H9 (cell line): Measurements from ENCODE around the gene CCDC34. TPM values are rescaled to one million over a fixed set of nuclear protein-coding genes. Genes with fewer than 3 reads are reported as not detected.

Source experiments
- DNase-seq: peaks from one replicate; pipeline ENCODE4 v3.0.0-alpha.2; 2017
- H2AFZ ChIP-seq: one replicate; pipeline ENCODE4 v1.6.1; 2013; ENCODE audit warnings: mild to moderate bottlenecking, low read length, control low read depth, moderate library complexity
- H2AK5ac ChIP-seq: 2 replicates; pipeline ENCODE4 v1.6.1; 2013; ENCODE audit warnings: low read length, control low read depth, mixed read lengths; ENCODE audit not compliant: insufficient read length
- H2BK120ac ChIP-seq: one replicate; pipeline ENCODE4 v1.6.1; 2013; ENCODE audit warnings: low read depth, mild to moderate bottlenecking, low read length, control low read depth, inconsistent platforms; ENCODE audit not compliant: poor library complexity, severe bottlenecking
- H2BK12ac ChIP-seq: 2 replicates; pipeline ENCODE4 v1.6.1; 2013; ENCODE audit warnings: low read length, control low read depth, mixed read lengths, low read depth; ENCODE audit not compliant: insufficient read length
- H2BK15ac ChIP-seq: 2 replicates; pipeline ENCODE4 v1.6.1; 2013; ENCODE audit warnings: low read depth, low read length, control low read depth
- H2BK20ac ChIP-seq: one replicate; pipeline ENCODE4 v1.6.1; 2013; ENCODE audit warnings: low read depth, mild to moderate bottlenecking, low read length, control low read depth, inconsistent platforms; ENCODE audit not compliant: poor library complexity, severe bottlenecking
- H2BK5ac ChIP-seq: 2 replicates; pipeline ENCODE4 v1.6.1; 2013; ENCODE audit warnings: low read length, control low read depth, mixed read lengths; ENCODE audit not compliant: insufficient read length
- H3K14ac ChIP-seq: 2 replicates; pipeline ENCODE4 v1.6.1; 2013; ENCODE audit warnings: low read length, control low read depth; ENCODE audit not compliant: insufficient read depth
- H3K18ac ChIP-seq: 2 replicates; pipeline ENCODE4 v1.6.1; 2013; ENCODE audit warnings: low read depth, mild to moderate bottlenecking, mixed read lengths, low read length, control low read depth; ENCODE audit not compliant: insufficient read length
- H3K23ac ChIP-seq: 2 replicates; pipeline ENCODE4 v1.6.1; 2013; ENCODE audit warnings: low read length, control low read depth, mixed read lengths, low read depth; ENCODE audit not compliant: insufficient read length
- H3K23me2 ChIP-seq: 2 replicates; pipeline ENCODE4 v1.6.1; 2013; ENCODE audit warnings: low read depth, mild to moderate bottlenecking, mixed read lengths, low read length, control low read depth; ENCODE audit not compliant: insufficient read length, poor library complexity, severe bottlenecking
- H3K27ac ChIP-seq: 2 replicates; pipeline ENCODE4 v1.5.1; 2013; ENCODE audit warnings: low read length, control low read depth, mixed read lengths, low read depth; ENCODE audit not compliant: insufficient read length
- H3K27me3 ChIP-seq: 2 replicates; pipeline ENCODE4 v1.6.1; 2013; ENCODE audit warnings: low read length, control low read depth, inconsistent platforms; ENCODE audit not compliant: insufficient read depth
- H3K4ac ChIP-seq: 2 replicates; pipeline ENCODE4 v1.6.1; 2013; ENCODE audit warnings: low read depth, mild to moderate bottlenecking, control low read depth, inconsistent platforms, low read length, moderate library complexity
- H3K4me1 ChIP-seq: 2 replicates; pipeline ENCODE4 v1.6.1; 2013; ENCODE audit warnings: low read length, control low read depth, inconsistent platforms; ENCODE audit not compliant: insufficient read depth
- H3K4me2 ChIP-seq: 2 replicates; pipeline ENCODE4 v1.6.1; 2013; ENCODE audit warnings: low read length, control low read depth, mixed read lengths; ENCODE audit not compliant: insufficient read length, insufficient read depth
- H3K56ac ChIP-seq: 2 replicates; pipeline ENCODE4 v1.6.1; 2013; ENCODE audit warnings: low read depth, mild to moderate bottlenecking, mixed read lengths, low read length, control low read depth; ENCODE audit not compliant: insufficient read length
- H3K79me1 ChIP-seq: 2 replicates; pipeline ENCODE4 v1.6.1; 2013; ENCODE audit warnings: low read depth, mild to moderate bottlenecking, moderate library complexity, low read length, control low read depth, inconsistent platforms; ENCODE audit not compliant: insufficient read depth, poor library complexity, severe bottlenecking
- H3K79me2 ChIP-seq: 2 replicates; pipeline ENCODE4 v1.6.1; 2013; ENCODE audit warnings: low read length, control low read depth, inconsistent platforms; ENCODE audit not compliant: insufficient read depth
- H3K9ac ChIP-seq: 2 replicates; pipeline ENCODE4 v1.6.1; 2013; ENCODE audit warnings: low read length, control low read depth, mixed read lengths; ENCODE audit not compliant: insufficient read length; ENCODE audit errors: extremely low read depth
- H3K9me3 ChIP-seq: one replicate; pipeline ENCODE4 v1.6.1; 2013; ENCODE audit warnings: low read depth, low read length, inconsistent platforms; ENCODE audit not compliant: control insufficient read depth
- H3T11ph ChIP-seq: one replicate; pipeline ENCODE4 v1.6.1; 2013; ENCODE audit warnings: mild to moderate bottlenecking, low read length, control low read depth, inconsistent platforms
- H4K20me1 ChIP-seq: one replicate; pipeline ENCODE4 v1.6.1; 2013; ENCODE audit not compliant: control insufficient read depth, insufficient read length, insufficient read depth
- H4K5ac ChIP-seq: 2 replicates; pipeline ENCODE4 v1.6.1; 2013; ENCODE audit warnings: low read depth, mild to moderate bottlenecking, mixed read lengths, low read length, control low read depth; ENCODE audit not compliant: insufficient read length
- H4K8ac ChIP-seq: replicated peaks from 2 replicates; pipeline ENCODE4 v1.6.1; 2013; ENCODE audit warnings: low read length, control low read depth, mixed read lengths, low read depth; ENCODE audit not compliant: insufficient read length
- H4K91ac ChIP-seq: 2 replicates; pipeline ENCODE4 v1.6.1; 2013; ENCODE audit warnings: low read depth, mild to moderate bottlenecking, moderate library complexity, mixed read lengths, low read length, control low read depth; ENCODE audit not compliant: insufficient read length
- H3K27ac Mint-ChIP-seq, 3 experiments: 2 replicates in 2 of 3; 3 replicates in 1 of 3; pipeline ENCODE4 v1.8.0; 2020 to 2021; ENCODE audit warnings: mixed read lengths in 3 of 3, mild to moderate bottlenecking in 1 of 3, moderate library complexity in 1 of 3
- H3K27me3 Mint-ChIP-seq: 2 replicates; pipeline ENCODE4 v1.8.0; 2021; ENCODE audit warnings: low read depth, mild to moderate bottlenecking, moderate library complexity, mixed read lengths
- H3K36me3 Mint-ChIP-seq, 3 experiments: 2 replicates in 2 of 3; 3 replicates in 1 of 3; pipeline ENCODE4 v1.8.0; 2020 to 2021; ENCODE audit warnings: low read depth in 3 of 3, mixed read lengths in 3 of 3; ENCODE audit not compliant: insufficient read depth in 1 of 3
- H3K4me1 Mint-ChIP-seq, 2 experiments: 2 replicates each; pipeline ENCODE4 v1.8.0; 2020; ENCODE audit warnings: mixed read lengths in 2 of 2
- H3K4me3 Mint-ChIP-seq, 2 experiments: 2 replicates in 1 of 2; 3 replicates in 1 of 2; pipeline ENCODE4 v1.8.0; 2020 to 2021; ENCODE audit warnings: mild to moderate bottlenecking in 2 of 2, mixed read lengths in 2 of 2, moderate library complexity in 1 of 2
- H3K9me3 Mint-ChIP-seq, 2 experiments: 2 replicates in 1 of 2; 3 replicates in 1 of 2; pipeline ENCODE4 v1.8.0; 2020; ENCODE audit warnings: mild to moderate bottlenecking in 2 of 2, mixed read lengths in 2 of 2, moderate library complexity in 1 of 2
- CTCF ChIP-seq: fragments of 200-600 bp; sonication (generic); conservative IDR thresholded peaks from 3 replicates; pipeline ENCODE4 v1.8.0; 2021; ENCODE audit warnings: antibody characterized with exemption, mild to moderate bottlenecking
- WGBS: extraction: QIAGEN DNeasy Blood & Tissue Kit; methylation state at CpG from one replicate; pipeline ENCODE4 v1.1.7; 2013; ENCODE audit warnings: missing lambda C conversion rate, low lambda C conversion rate, mixed read lengths; ENCODE audit not compliant: insufficient read length; ENCODE audit errors: extremely low coverage; 5-methylcytosine and 5-hydroxymethylcytosine counted together
- total RNA-seq: library from RNA; stranded (reverse); gene quantifications from 2 replicates; pipeline ENCODE4 v1.2.1, GENCODE V29; 2021

The CCDC34 gene
- total RNA-seq, 1 experiment from 2014 or later = 25.2 TPM

GRCh38 chr11:27305751-27306150, 57.3 kb downstream of the CCDC34 start:
- TF ChIP-seq CTCF = no peak
- Histone ChIP-seq H2AK5ac (no peak overlapping the region), H3K27me3 (no peaks in the 10 kb centered on the region), H4K20me1 (no peaks in the 10 kb centered on the region), H3K18ac (no peak overlapping the region), H3K23me2 (no peaks in the 10 kb centered on the region), H3K9me3 (no peaks in the 10 kb centered on the region), H2BK15ac (no peak overlapping the region), H3K23ac (no peak overlapping the region), H2BK20ac (no peak overlapping the region), H4K91ac (no peak overlapping the region), H3K9ac (no peak overlapping the region), H3K4me2 (no peak overlapping the region), H3K4me1 (no peaks in the 10 kb centered on the region; the same call in 1 of the 2 replicates), H3T11ph (no peak overlapping the region), H4K5ac (no peak overlapping the region), H3K4ac (no peak overlapping the region), H3K79me2 (no peaks in the 10 kb centered on the region), H2AFZ (no peak overlapping the region), H3K27ac (no peak overlapping the region), H2BK5ac (no peak overlapping the region), H4K8ac (no peak overlapping the region), H2BK12ac (no peak overlapping the region), H2BK120ac (no peak overlapping the region), H3K14ac (no peak overlapping the region), H3K79me1 (no peaks in the 10 kb centered on the region), H3K56ac (no peak overlapping the region)
- no CpG with 5 or more reads among the region's 3 CpGs for WGBS
- H3K4me1 Mint-ChIP-seq = no peaks in the 10 kb centered on the region; a peak in 1 of 4 replicates
- H3K27ac Mint-ChIP-seq = no peak overlapping the region
- no peaks in the 10 kb centered on the region for H3K27me3 Mint-ChIP-seq
- peaks cover 3 to 40% (median 11%) of the 10 kb centered on the region in 3 experiments; a peak in 6 of 7 replicates for H3K36me3 Mint-ChIP-seq
- H3K4me3 Mint-ChIP-seq = no peak overlapping the region
- no peak for DNase-seq
- peaks cover 11 to 15% of the 10 kb centered on the region in 2 experiments for H3K9me3 Mint-ChIP-seq
